GM08714 (cell line): ENCODE results near the gene SSR3.
A peak's percentile ranks its signal among the peaks of the same experiment; 100 is the strongest.

Source experiments
- H3K4me3 ChIP-seq: fragments of 200-500 bp; sonication (Bioruptor generic); 2 replicates; pipeline ENCODE4 v1.5.1; 2014; ENCODE audit warnings: mild to moderate bottlenecking, low read length, inconsistent platforms
- ZNF274 ChIP-seq: IDR thresholded peaks from 2 replicates; pipeline ENCODE4 v1.6.1; 2012; ENCODE audit warnings: mild to moderate bottlenecking, low read depth, low read length

SSR3 gene

DNA sequence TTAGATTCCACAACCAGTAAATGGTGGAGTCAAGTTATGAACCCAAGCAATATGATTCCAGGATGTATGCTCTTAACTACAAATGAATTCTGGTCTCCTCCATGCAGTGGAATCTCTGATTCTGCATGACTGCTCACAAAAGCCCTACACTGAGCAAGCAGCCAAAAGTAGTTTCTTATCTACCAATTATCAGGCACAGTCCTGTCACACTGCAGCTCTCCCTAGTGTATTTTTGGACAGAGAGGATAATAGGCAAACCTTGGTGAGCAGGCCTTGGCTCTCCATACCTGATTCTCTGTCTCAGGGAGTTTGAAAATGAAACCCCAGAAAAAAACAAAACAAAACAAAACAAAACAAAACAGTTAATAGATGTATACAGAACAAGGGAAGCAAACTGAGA is 3.5 kb upstream of the SSR3 start:
- TF ChIP-seq ZNF274: no peak
- no peak overlapping the region for H3K4me3 ChIP-seq

DNA sequence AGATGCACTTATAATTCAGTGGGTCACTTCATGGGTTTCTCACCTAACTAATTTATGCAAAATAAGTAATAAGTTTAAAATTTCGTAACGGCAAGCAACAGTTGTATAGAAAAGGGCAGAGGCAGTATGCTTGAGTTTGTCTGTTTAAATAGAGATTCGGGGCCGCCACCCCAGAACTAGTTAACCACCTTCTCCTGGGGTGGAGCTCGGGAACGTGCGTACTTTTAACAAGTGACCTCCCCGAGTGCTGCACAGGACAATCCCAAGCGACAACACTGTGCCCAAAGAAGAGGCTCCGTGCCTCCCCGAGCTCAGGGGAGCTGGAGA is 439 bp downstream of the SSR3 start:
- no peak for TF ChIP-seq ZNF274
- peak overlapping the region; percentile 85 for H3K4me3 ChIP-seq

DNA sequence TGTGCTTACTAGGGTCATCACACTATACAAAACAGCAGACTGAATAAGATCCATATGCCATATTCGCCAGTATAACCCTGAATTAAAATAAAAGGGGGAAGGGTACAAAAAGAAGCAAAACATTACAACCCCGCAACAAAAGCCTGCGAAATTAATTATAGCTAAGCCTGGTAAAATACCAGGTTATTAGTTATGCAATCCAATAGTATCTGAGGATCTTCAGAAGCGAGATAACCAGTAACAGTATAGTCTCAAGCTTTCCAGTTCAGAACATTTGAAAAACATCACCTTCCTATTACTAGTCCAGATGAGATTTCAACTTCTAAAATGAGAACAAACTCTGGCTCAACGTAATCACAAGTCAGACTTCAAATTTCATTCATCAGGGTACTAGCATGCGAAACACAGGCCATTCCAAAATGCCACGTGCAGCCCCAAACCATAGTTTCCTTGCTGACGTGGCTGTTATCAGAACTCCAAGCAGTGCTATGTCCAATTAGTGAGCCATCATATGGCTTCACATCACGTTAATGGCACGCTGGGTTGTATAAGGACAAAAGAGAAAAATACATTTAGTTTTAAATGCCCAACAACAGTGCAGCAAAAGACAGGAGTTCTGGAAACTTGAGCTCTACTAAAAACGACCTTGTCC is 1.1 kb downstream of the SSR3 start:
- TF ChIP-seq ZNF274: no peak
- peak overlapping the region; percentile 85 for H3K4me3 ChIP-seq

DNA sequence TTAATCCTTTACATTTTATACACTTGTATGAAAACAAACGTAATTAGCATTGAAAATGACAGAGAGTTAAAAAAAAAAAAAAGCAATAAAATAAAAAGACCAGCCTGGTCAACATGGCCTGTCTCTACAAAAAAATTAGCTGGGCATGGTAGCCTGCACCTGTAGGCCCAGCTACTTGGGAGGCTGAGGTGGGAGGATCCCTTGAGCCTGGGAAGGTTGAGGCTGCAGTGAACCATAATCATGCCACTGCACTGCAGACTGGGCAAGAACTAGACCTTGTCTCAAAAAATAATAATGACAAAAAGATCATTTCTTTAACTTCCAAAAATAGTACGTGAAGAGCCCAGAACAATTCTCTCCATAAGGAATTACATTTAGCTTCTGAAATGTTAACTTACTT is 1.9 kb downstream of the SSR3 start:
- peak overlapping the region; percentile 41 for H3K4me3 ChIP-seq
- no peak for TF ChIP-seq ZNF274

DNA sequence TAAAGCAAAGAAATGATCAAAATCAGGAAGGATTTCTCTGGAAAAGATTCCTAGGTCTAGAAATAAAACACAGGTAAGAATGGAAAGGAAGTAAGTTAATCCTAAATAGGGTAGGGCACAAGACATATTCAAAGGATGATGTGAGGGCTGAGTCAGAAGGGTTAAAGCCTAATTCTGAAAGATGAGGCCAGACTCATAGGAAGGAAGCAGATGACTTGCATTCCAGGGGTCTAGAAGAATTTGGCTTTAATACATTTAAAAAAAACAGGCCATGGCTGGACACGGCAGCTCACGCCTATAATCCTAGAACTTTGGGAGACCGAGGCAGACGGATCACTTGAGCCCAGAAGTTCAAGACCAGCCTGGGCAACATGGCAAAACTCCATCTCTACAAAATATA is 3.2 kb downstream of the SSR3 start:
- no peak for TF ChIP-seq ZNF274
- no peak overlapping the region for H3K4me3 ChIP-seq

DNA sequence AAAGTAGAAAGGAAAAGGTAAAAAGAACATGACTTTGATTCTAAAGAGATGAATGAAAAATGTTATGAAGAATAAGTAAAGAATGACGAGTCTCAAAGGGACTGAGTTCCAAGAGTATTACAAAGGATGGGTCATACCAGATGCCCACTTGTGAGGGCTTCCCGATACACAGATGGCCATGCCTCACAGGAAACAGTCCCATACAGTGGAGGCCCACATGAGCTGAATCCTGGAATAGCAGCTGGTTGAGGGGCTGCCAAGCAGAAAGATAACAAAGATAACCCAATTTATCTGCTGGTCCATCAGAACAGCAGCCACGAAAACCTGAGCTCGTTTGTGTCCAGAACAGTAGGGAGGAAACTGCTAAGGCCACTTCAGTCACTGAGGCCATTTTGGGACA is 3.7 kb downstream of the SSR3 start:
- no peak for TF ChIP-seq ZNF274
- H3K4me3 ChIP-seq: no peak overlapping the region

DNA sequence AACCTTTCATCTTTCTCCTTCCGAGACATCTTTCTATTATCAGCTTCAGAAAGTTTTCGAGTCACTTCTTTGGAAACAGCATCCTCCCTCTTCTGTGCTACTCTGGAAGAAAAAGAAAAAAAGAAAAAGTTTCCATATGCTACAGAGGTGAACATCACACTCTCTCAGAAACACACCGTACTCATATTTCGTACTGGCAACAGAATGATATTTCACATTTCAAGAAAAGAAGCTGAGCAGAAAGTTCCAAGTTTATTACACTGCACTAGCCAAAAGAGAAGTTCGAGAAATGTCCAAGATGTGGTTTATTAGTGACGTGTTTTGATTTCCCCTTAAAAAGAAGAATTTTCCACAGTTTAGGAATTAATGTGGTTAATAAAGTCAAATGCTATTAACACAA is 6.0 kb downstream of the SSR3 start:
- no peak overlapping the region for H3K4me3 ChIP-seq
- TF ChIP-seq ZNF274: no peak

- H3K4me3 ChIP-seq: no peak overlapping the region
- TF ChIP-seq ZNF274: no peak
Measured at GRCh38 chr3:156548041-156548687, 6.8 kb downstream of the SSR3 start.

- H3K4me3 ChIP-seq: no peak overlapping the region
- TF ChIP-seq ZNF274: no peak
Measured at GRCh38 chr3:156547637-156548036, 7.3 kb downstream of the SSR3 start.

DNA sequence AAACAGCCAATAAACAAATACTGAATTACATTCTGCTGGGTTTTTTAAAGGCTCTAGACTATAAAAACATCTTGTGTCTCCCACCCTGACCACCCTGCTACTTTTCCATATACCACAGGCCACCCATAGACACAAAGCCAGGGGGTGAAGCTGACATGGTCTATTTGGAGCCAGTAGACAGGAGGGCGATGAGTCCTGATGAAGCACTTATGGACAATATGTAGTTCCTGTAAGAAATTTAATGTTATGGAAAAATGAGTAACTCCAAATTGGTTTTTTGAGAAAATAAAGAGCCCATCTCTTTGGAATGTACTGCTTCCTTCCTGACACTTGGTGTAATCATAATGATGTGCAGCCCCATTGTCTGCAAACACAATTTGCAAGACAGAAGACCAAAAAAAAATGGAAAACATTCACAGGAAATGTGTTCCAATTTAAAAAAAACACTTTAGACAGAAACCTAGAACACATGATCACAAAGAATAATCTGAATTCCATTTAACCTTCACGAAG is 11.8 kb downstream of the SSR3 start:
- TF ChIP-seq ZNF274: no peak
- no peak overlapping the region for H3K4me3 ChIP-seq

DNA sequence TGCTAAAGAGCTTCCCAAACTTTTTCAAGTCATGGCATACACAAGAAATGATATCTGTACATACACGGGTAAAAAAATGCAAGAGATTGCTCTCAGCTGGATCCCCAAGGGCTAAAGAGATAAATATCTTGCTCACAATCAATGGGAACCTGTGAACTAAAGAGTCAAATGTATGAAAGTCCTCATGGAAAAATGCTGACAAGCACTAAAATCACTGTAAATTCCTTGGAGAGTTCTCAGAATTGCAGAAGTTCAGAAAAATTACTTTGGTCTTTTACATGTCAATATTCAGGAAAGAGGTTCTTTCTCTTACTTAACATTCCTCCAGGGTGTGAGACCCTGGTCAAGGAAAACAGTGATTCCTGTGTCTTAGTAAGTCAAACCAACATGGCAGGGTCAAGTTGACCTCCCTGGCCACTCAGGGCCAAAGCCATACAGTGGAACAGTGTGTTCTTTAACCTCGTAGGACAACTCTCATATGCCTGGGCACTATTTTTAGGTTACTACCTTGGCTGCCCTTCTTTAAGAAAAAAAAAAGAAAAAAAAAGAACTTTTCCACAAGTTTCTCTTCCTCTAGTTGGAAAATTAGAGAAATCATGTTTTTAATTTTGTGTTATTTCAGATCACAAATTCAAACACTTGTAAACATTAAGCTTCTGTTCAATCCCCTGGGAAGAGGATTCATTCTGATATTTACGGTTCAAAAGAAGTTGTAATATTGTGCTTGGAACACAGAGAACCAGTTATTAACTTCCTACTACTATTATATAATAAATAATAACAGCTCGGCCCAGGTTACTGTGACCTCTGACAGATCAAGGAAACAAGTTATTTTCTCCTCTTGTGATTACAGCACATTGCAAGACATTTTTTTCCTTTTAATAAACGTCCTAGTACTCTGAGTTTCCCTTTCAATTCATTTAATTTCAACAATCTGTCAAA is 12.5 kb downstream of the SSR3 start:
- H3K4me3 ChIP-seq: no peak overlapping the region
- TF ChIP-seq ZNF274: no peak

DNA sequence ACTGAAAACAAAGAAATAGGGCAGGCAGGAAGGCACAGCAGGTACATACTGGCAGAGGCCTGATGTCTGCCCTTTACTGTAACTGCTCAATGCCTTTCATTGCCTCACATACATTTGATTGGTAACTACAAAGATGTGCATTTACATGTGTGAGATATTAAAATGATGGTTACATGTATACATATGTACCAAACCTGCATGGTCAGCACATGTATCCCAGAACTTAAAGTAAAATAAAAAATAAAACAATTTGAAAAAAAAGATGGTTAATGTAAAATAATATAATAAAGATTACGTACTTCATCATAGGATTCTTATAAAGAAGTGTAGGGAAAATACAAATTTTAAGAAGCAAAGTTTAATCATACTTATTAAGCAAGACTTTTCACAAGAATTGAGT is 15.1 kb downstream of the SSR3 start:
- H3K4me3 ChIP-seq: no peak overlapping the region
- no peak for TF ChIP-seq ZNF274

- no peak for TF ChIP-seq ZNF274
Measured at GRCh38 chr3:156539051-156539450, 15.9 kb downstream of the SSR3 start.

DNA sequence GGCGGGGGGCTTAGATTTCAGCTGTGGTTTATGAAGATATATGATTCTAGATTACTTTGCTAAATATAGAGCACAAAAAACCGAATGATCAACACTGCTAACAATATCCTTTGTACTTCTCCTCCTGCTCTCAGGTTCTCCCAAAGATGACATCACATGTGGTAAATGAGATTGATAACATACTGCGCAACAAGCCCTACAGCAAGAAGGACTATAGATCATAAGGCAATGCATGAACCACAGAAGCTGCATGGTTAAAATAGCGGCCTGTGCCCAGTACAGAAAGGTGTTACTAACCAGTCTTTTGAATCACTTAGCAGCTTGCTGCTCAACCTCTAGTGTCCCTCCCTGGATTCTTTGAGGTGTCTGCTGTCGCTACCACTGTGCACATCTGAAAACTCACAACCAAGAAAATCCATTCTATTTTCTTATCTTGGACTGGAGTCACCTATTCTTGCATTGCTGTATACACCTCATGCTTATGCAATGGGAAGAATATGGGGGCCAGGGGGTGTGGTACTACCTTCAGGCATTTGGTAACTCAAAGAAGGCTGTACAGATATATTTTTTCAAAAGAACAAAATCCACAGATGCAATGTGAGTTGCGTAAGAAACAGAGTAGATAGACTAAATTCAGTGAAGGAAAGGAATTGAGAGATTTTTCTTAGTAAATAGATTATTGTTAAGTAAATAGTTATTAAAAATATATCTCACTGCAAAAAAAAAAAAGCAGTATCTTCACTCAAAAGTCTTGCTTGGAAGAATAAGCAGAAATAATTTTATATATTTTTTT is 18.2 kb downstream of the SSR3 start:
- TF ChIP-seq ZNF274: no peak

More at GRCh38 chr3:156539051-156539450, 15.9 kb downstream of the SSR3 start:
- no peak overlapping the region for H3K4me3 ChIP-seq

More for the DNA sequence above, 18.2 kb downstream of the SSR3 start:
- H3K4me3 ChIP-seq: no peak overlapping the region
